ENCODE results near the gene MPZ. TPM values are rescaled to one million over a fixed set of nuclear protein-coding genes. Genes with fewer than 3 reads are reported as not detected.

Gene MPZ
- total RNA-seq, 1 donor from 2014 or later, result 1.4 TPM

Other genes with a start within 250 kb of the MPZ start
- gene ARHGAP30, start 240.1 kb downstream of the MPZ start, total RNA-seq, result 1.7 TPM
- gene NECTIN4, start 220.4 kb downstream of the MPZ start, total RNA-seq, result not detected
- gene KLHDC9, start 211.6 kb downstream of the MPZ start, total RNA-seq, result 0.78 TPM
- 33.8 TPM for gene PFDN2, start 191.9 kb downstream of the MPZ start, total RNA-seq
- 18.7 TPM for gene NIT1, start 191.9 kb downstream of the MPZ start, total RNA-seq
- 26.8 TPM for gene DEDD, start 177.3 kb downstream of the MPZ start, total RNA-seq
- 99.4 TPM for gene UFC1, start 156.0 kb downstream of the MPZ start, total RNA-seq
- 10.6 TPM for gene USP21, start 150.5 kb downstream of the MPZ start, total RNA-seq
- 25.4 TPM for gene PPOX, start 143.5 kb downstream of the MPZ start, total RNA-seq
- 21.4 TPM for gene B4GALT3, start 132.5 kb downstream of the MPZ start, total RNA-seq
- 0.62 TPM for gene ADAMTS4, start 110.9 kb downstream of the MPZ start, total RNA-seq
- gene NDUFS2, start 107.6 kb downstream of the MPZ start, total RNA-seq, result 85.2 TPM
- 1.6 TPM for gene FCER1G, start 94.7 kb downstream of the MPZ start, total RNA-seq
- not detected for gene APOA2, start 86.3 kb downstream of the MPZ start, total RNA-seq
- gene TOMM40L, start 83.9 kb downstream of the MPZ start, total RNA-seq, result 20.1 TPM
- gene NR1I3, start 71.8 kb downstream of the MPZ start, total RNA-seq, result 0.47 TPM
- gene PCP4L1, start 51.2 kb downstream of the MPZ start, total RNA-seq, result 3.1 TPM
- 19.5 TPM for gene SDHC, start 4.4 kb upstream of the MPZ start, total RNA-seq
- 0.31 TPM for gene CFAP126, start 57.9 kb upstream of the MPZ start, total RNA-seq
- gene FCGR2A, start 195.5 kb upstream of the MPZ start, total RNA-seq, result 8.4 TPM
- 0.31 TPM for gene HSPA6, start 214.6 kb upstream of the MPZ start, total RNA-seq
- gene FCGR3A, start 239.8 kb upstream of the MPZ start, total RNA-seq, result 4.7 TPM

Measured in occipital lobe (tissue), 1 donor.